Lung (tissue), 12 donors: Measurements from ENCODE around the gene LIFR. TPM values are rescaled to one million over a fixed set of nuclear protein-coding genes. Genes with fewer than 3 reads are reported as not detected.

Experiments
- ATAC-seq: fragments of 200-7000 bp; cut with Tn5 transposase; one replicate; pipeline ENCODE4 v1.9.1; 2020; ENCODE audit warnings: moderate number of reproducible peaks; ENCODE audit not compliant: insufficient read depth, low FRiP score
- DNase-seq, 3 donors: peaks; one replicate each; pipeline ENCODE4 v3.0.0-alpha.2; 2013 to 2017
- H3K27ac ChIP-seq, 2 donors: one replicate each; pipeline ENCODE4 v1.5.1; 2013; ENCODE audit warnings: mild to moderate bottlenecking in 2 of 2, moderate library complexity in 2 of 2, control low read depth in 1 of 2, inconsistent platforms in 1 of 2, low read depth in 1 of 2, low read length in 1 of 2
- H3K27me3 ChIP-seq, 3 donors: one replicate each; pipeline ENCODE4 v1.5.1; 2013; ENCODE audit warnings: low read length in 2 of 3; ENCODE audit not compliant: control insufficient read depth in 3 of 3, insufficient read depth in 3 of 3
- H3K36me3 ChIP-seq, 4 donors: one replicate each; pipeline ENCODE4 v1.5.1; 2013; ENCODE audit warnings: low read length in 4 of 4, mild to moderate bottlenecking in 1 of 4, moderate library complexity in 1 of 4; ENCODE audit not compliant: control insufficient read depth in 4 of 4, insufficient read depth in 4 of 4
- H3K4me1 ChIP-seq, 5 donors: one replicate each; pipeline ENCODE4 v1.5.1; 2013; ENCODE audit warnings: low read length in 5 of 5, mild to moderate bottlenecking in 2 of 5, moderate library complexity in 1 of 5; ENCODE audit not compliant: control insufficient read depth in 5 of 5, insufficient read depth in 5 of 5
- H3K4me3 ChIP-seq: one replicate; pipeline ENCODE4 v1.5.1; 2013; ENCODE audit warnings: mild to moderate bottlenecking, control low read depth, moderate library complexity
- H3K9ac ChIP-seq, 2 donors: one replicate each; pipeline ENCODE4 v1.5.1; 2013; ENCODE audit warnings: low read length in 2 of 2, control low read depth in 1 of 2; ENCODE audit not compliant: insufficient read depth in 1 of 2
- H3K9me3 ChIP-seq, 4 donors: one replicate each; pipeline ENCODE4 v1.5.1; 2013; ENCODE audit warnings: low read length in 3 of 4, mild to moderate bottlenecking in 1 of 4, moderate library complexity in 1 of 4; ENCODE audit not compliant: control insufficient read depth in 4 of 4, insufficient read depth in 3 of 4
- CTCF ChIP-seq: IDR thresholded peaks from 2 replicates; pipeline ENCODE4 v1.5.1; 2012; ENCODE audit warnings: mild to moderate bottlenecking; ENCODE audit errors: control extremely low read depth, extremely low read depth
- WGBS, 2 donors: extraction: QIAGEN DNeasy Blood & Tissue Kit; methylation state at CpG; one replicate each; pipeline ENCODE4 v1.1.7; 2013; 5-methylcytosine and 5-hydroxymethylcytosine counted together
- polyA plus RNA-seq, 2 donors: library from polyadenylated mRNA; stranded (reverse); fragments of 200-250 nt; gene quantifications; one replicate each; pipeline ENCODE4 v1.2.1, GENCODE V29; 2013
- total RNA-seq, 2 donors: library from RNA; depleted of rRNA in 1 of 2; stranded (reverse); fragments of >200 nt in 1 of 2; gene quantifications; one replicate each; pipeline ENCODE4 v1.2.1, GENCODE V29; 2014 to 2021
- donor health status: control.
- donor health status: control.
- donor health status: Bipolar disorder and iron deficiency.
- donor health status: healthy.
- donor health status: DM: yes; HTN: yes; CAD: no.

The LIFR gene
- total and polyA plus RNA-seq, 4 donors, result 14.2 to 345 (median 37.8) TPM

DNA sequence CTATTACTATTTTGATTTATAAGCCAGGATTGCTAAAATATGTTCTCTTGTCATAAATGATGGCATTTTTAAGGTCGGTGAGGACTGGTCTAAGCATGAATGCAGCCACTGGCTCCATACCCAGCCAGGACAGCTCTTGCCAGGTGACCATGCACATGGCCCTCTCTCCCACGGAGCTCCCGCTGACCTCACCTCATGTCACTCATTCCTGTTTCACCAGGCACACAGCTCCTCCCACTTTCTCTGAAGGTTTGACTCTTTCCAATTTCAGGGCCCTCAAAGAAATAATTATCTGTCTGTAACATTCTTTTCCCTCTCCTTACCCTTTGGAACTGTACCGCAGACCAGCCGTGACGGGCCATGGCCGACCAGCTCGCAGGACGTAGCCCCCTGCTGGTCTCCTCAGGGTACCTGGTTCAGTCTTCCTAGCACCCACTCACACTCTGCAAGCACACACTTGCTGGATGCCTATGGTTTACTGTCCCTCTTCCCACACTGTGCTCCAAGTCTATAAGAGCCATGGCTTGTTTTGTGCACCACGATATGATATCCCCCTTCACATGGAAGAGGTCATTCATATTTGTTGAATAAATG lies 72.5 kb downstream of the LIFR start:
- no peak for TF ChIP-seq CTCF
- peaks cover 15 to 81% (median 38%) of the 10 kb centered on the region in 4 donors for H3K36me3 ChIP-seq
- no peak overlapping the region for H3K27ac ChIP-seq
- no peaks in the 10 kb centered on the region for H3K9me3 ChIP-seq
- H3K4me3 ChIP-seq, result no peak overlapping the region
- WGBS, 2 donors, result 90 to 92% methylated on average over 10 of the region's 10 CpGs
- ATAC-seq, result no peak
- no peak overlapping the region for H3K9ac ChIP-seq
- peaks cover 0 to 5% (median 0%) of the 10 kb centered on the region in 5 donors for H3K4me1 ChIP-seq
- H3K27me3 ChIP-seq, result no peaks in the 10 kb centered on the region
- DNase-seq, result no peak

DNA sequence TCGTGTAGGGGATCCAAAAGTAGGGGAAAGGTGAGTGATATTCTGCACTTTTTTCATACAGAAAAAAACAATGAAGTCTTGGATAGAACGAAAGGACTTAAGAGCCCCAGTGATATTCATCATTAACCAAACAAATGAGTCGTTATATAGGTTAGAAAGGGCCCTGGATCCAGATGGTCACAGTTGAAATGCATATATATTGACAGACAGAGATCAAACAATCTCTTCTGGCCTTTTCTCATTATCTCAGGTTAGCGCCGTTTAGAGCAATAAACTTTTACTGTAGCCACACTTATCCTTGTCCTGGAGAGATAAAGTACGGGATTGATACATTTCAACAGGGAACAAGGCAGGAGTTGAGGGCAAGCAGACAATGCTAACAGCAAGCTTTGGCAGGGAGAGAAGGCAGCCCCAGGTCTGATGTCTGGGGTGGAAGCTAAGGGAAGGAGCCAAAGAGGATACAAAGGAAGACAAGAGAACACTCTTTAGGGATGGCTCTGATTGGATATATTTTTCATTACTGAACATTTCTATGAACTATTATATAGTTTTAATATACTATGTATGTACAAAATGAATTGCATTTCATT lies 77.0 kb downstream of the LIFR start:
- no peak for TF ChIP-seq CTCF
- H3K4me1 ChIP-seq, result peaks cover 0 to 5% (median 3%) of the 10 kb centered on the region in 5 donors
- no peaks in the 10 kb centered on the region for H3K9me3 ChIP-seq
- WGBS, 2 donors, result 54 to 61% methylated on average over 6 of the region's 6 CpGs
- H3K36me3 ChIP-seq, result peaks cover 10 to 53% (median 21%) of the 10 kb centered on the region in 4 donors
- DNase-seq (no peak), ATAC-seq (no peak)
- no peaks in the 10 kb centered on the region for H3K27me3 ChIP-seq
- no peak overlapping the region for H3K9ac ChIP-seq
- no peak overlapping the region for H3K4me3 ChIP-seq
- no peak overlapping the region for H3K27ac ChIP-seq

DNA sequence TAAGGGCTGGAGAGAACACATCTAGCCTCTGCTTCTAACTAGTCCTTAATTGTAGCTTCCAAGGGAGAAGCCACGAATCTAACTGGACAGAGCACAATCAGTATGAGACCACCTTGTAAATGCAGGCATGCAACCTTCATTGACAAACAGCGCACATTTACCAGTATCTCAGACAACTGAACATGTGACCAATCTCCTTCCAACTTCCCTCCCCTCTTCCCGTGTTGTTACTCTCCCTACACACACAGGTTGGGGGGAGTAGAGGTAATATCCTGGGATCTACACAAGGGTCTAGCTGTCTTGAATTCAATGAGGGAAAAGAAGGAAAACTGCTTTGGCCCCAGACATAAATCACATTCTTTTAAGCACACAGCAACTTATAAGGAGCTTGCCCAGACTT lies 77.6 kb downstream of the LIFR start:
- Histone ChIP-seq H3K27me3 (no peaks in the 10 kb centered on the region), H3K36me3 (peaks cover 9 to 48% (median 19%) of the 10 kb centered on the region in 4 donors), H3K27ac (peak overlapping the region in 1 of 2 donors; percentile 31), H3K4me3 (no peak overlapping the region), H3K9me3 (no peaks in the 10 kb centered on the region), H3K9ac (no peak overlapping the region), H3K4me1 (peaks cover 0 to 5% (median 3%) of the 10 kb centered on the region in 5 donors)
- no peak for TF ChIP-seq CTCF
- DNase-seq (no peak), ATAC-seq (no peak)
- 66 to 69% methylated on average over 3 of the region's 3 CpGs for WGBS, 2 donors
